Right hindlimb (tissue), 1 donor: ENCODE data around the gene NCF4.

Experiments
- DNase-seq: peaks from one replicate; pipeline ENCODE4 v3.0.0-alpha.2; 2018

The NCF4 gene

DNA sequence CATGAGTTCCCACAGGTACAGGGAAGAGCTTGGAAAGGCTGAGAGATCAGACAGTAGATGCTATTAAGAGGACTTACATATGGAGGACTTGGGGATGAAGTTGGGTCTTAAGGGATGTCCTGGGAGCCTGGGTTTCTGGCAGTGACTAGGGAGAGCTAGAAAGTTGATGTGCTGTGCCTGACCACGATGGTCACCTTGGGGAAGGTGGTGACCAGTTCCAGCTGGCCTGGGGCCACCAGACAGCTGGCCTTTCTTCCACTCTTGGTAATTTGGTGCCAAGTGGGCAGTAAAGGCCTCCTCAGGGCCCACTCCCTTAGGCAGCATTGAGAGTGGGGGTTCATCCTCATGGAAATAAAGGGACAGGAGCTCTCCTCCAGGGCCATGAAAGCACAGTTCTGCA is 38.7 kb downstream of the NCF4 start:
- no peak for DNase-seq

- no peak for DNase-seq
These were observed 39.4 kb downstream of the NCF4 start for GRCh38 chr22:36900225-36900624.

- no peak for DNase-seq
These were observed 40.1 kb downstream of the NCF4 start for GRCh38 chr22:36900880-36901279.

- no peak for DNase-seq
These were observed 40.8 kb downstream of the NCF4 start for GRCh38 chr22:36901411-36902142.

DNA sequence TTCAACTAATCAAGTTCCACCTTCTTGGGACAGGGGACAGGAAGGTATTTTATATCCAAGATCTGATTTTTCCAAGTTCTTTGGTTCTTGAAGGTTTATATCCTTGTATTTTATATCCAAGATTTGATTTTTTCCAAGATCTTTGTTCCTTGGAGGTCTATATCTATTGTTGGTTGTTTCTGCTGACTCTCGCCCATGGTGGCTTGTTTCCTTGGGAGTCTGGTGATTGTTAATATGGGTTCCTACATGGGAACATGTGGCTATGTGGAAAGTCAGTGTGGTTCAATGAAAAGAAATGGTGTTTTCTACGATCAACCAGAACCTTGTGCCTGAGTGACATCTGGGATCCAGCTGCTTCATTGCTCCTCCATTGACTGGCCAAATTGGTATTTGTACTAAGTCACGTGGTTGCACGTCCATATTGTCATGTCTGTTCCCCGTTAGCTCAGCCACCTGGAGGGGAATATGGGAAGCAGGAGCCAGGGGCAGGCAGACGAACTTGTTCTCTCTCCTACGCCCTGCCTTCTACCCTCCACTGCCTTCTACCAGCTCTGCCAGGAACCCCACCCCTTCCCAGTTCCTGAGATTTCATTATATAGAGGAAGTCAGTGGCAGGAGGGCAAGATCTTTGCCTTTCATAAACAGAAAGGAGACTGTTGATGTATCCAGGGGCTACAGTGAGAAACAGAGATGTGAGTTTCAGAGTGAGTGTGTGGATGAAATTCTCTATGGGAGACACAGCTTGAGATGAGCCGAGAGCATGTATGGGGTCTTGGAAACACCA is 41.5 kb downstream of the NCF4 start:
- no peak for DNase-seq

- no peak for DNase-seq
These were observed 43.6 kb downstream of the NCF4 start for GRCh38 chr22:36904260-36904880.

- no peak for DNase-seq
These were observed 46.7 kb downstream of the NCF4 start for GRCh38 chr22:36907253-36908195.

DNA sequence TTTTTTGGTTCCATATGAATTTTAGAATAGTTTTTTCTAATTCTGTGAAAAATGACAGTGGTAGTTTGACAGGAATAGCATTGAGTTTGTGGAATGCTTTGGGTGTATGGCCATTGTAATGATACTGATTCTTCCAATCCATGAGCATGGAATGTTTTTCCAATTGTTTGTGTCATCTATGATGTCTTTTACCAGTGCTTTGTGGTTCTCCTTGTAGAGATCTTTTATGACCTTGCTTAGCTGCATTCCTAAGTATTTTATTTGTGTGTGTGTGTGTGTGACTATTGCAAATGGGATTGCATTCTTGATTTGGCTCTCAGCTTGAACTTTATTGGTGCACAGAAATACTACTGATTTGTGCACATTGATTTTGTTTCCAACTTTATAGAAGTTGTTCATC is 49.7 kb downstream of the NCF4 start:
- DNase-seq: no peak

- DNase-seq: no peak
These were observed 51.3 kb downstream of the NCF4 start for GRCh38 chr22:36911887-36912661.

- no peak for DNase-seq
These were observed 52.1 kb downstream of the NCF4 start for GRCh38 chr22:36912694-36913426.

- DNase-seq: no peak
These were observed 52.9 kb downstream of the NCF4 start, which contains the start of gene CSF2RB for GRCh38 chr22:36913427-36914389. Gene CSF2RB (plus strand): TSS chr22:36913628. CDS start chr22:36922208, 8,580 bp downstream.

DNA sequence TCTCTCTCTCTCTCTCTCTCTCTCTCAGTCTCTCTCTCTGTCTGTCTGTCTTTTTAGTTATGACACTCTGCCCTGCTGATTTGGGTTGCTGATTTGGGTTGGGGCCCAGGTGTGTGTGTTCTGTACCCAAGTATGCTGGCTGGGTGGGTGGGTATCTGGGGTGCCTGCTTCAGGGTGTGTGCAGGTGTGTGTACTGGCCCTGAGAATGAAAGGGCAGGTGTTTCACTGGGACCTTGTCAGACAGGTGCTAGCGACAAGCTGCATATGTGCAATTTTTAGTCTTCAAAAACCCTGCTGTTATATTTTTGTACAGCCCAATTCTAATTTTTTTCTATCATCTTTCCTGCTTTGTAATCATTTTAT is 53.6 kb downstream of the NCF4 start:
- DNase-seq: no peak

DNA sequence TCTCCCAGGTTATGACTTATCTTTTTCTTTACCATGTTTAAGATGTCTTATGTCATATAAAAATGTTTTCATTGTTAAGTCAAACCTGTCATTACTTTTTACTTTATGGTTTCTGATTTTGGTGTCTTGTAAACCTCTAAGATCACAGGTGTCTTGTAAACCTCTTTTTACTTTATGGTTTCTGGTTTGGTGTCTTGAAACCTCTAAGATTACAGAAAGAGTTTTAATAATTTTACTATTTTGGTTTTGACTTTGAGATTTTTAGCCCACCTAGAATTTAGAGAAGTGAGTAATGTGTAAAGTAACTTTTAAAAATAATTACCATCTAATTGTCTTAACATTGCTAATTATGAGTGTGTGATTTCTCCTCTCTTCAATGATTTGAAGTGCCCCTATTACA is 55.2 kb downstream of the NCF4 start:
- no peak for DNase-seq

DNA sequence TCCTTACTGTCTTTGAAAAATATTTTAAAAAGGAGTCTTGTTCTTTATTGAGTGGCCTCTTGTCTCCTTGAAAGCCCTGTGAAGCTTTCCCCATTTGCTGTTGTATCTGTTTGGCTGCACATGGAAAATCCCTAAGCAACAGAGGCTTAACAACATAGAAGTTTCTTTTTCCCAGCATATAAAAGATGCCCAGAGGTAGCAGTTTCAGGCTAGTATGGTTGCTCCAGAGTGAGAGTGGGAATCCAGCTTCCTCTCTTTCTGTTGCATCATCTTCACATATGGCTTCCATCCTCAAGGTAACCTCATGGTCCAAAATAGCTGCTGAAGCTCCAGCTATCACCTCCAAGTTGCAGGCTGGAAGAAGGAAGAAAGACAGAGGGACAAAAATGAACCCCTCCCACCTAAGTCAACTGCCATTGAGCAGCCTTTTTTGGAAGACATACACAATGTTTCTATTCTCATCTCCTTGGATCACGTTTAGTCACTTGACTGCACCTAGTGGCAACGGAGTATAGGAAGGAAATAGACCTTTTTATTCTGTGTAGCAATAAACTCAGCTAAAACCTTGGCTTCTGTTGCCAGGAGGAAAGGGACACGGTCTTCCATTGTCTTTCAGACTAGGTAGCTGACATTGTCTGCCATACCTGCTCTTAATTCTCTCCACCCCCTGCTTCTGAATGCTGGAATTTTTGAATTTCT is 57.9 kb downstream of the NCF4 start:
- no peak for DNase-seq

DNA sequence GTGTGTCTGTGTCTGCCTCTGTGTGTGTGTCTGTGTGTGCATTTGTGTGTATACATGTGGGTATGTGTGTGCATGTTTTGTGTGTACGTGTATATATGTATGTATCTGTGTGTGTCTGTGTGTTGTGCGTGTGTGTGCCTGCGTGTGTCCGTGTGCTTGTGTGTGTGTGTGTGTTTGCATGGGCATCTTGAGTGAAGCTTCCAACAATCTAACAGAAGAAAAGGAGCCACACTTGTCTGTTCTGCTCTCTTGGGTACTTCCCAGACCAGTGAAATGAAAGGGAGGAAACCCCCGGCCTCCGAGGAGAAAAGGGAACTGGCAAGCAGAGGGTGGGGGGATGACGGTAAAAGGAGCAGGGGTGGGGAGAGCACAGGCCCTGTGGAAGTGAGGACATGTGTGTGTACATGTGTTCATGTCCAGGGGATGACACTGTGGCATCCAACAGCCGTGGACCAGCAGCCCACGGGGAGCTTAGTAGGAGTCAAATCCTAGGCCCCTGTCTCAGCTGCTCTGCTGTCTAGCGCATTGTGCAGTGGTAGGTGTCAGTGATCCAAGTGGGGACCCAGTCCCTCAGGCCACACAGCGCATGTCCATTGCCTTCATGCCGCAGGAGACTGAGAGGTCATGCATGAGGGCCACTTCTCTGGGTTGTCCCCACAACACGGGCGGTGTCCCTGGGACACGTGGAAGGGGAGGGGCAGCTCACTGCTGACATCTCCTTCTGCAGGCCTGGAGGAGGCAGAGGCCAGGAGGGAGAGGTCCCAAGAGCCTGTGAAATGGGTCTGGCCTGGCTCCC is 60.7 kb downstream of the NCF4 start:
- DNase-seq: no peak

GRCh38 chr22:36922105-36922608 is 61.4 kb downstream of the NCF4 start:
- no peak for DNase-seq

- DNase-seq: no peak
These were observed 61.9 kb downstream of the NCF4 start for GRCh38 chr22:36922711-36923110.

GRCh38 chr22:36923131-36923788 is 62.5 kb downstream of the NCF4 start:
- no peak for DNase-seq
